CD4-positive, CD25-positive, alpha-beta regulatory T cell (primary cell): Measurements from ENCODE around the gene SRSF8. TPM values are rescaled to one million over a fixed set of nuclear protein-coding genes. Genes with fewer than 3 reads are reported as not detected.
"Not testable (repeated sequence)": the region's sequence is repeated elsewhere in the genome, so short reads cannot be mapped to it uniquely, and the experiment has no call there.

Experiments
- ATAC-seq, 2 donors: fragments of 150-1000 bp; cut with Tn5 transposase; one replicate each; pipeline ENCODE4 v1.10.0; 2021; ENCODE audit warnings: low read depth in 2 of 2, moderate number of reproducible peaks in 2 of 2, moderate library complexity in 1 of 2
- DNase-seq, 3 donors: peaks; one replicate each; pipeline versions ENCODE4 v3.0.0 to v3.0.0-alpha.2; 2012 to 2022; ENCODE audit warnings: mixed read lengths in 1 of 3
- H3K27ac ChIP-seq: one replicate; pipeline ENCODE4 v1.7.0; 2013; ENCODE audit warnings: mild to moderate bottlenecking, low read length; ENCODE audit not compliant: insufficient read depth, poor library complexity, severe bottlenecking
- H3K27me3 ChIP-seq: one replicate; pipeline ENCODE4 v1.7.0; 2013; ENCODE audit warnings: low read length; ENCODE audit not compliant: control insufficient read depth, insufficient read depth
- H3K36me3 ChIP-seq: one replicate; pipeline ENCODE4 v1.7.0; 2013; ENCODE audit warnings: mild to moderate bottlenecking, low read length, moderate library complexity; ENCODE audit not compliant: control insufficient read depth, insufficient read depth
- H3K4me1 ChIP-seq: 2 replicates; pipeline ENCODE4 v1.7.0; 2013; ENCODE audit warnings: mild to moderate bottlenecking, low read length; ENCODE audit not compliant: insufficient read depth, control insufficient read depth, poor library complexity, severe bottlenecking
- H3K4me3 ChIP-seq: one replicate; pipeline ENCODE4 v1.7.0; 2013; ENCODE audit warnings: low read depth, mild to moderate bottlenecking, low read length, moderate library complexity
- H3K9me3 ChIP-seq, 2 experiments: 1 replicate in 1 of 2; 2 replicates in 1 of 2; pipeline ENCODE4 v1.7.0; 2013; ENCODE audit warnings: low read length in 2 of 2, mild to moderate bottlenecking in 1 of 2, moderate library complexity in 1 of 2; ENCODE audit not compliant: control insufficient read depth in 2 of 2
- H3K27ac Mint-ChIP-seq, 3 donors: one replicate each; pipeline ENCODE4 v1.8.0; 2020 to 2022; ENCODE audit warnings: mild to moderate bottlenecking in 3 of 3, mixed read lengths in 3 of 3, moderate library complexity in 2 of 3
- H3K27me3 Mint-ChIP-seq: one replicate; pipeline ENCODE4 v1.8.0; 2022; ENCODE audit warnings: mild to moderate bottlenecking, mixed read lengths
- H3K36me3 Mint-ChIP-seq: one replicate; pipeline ENCODE4 v1.8.0; 2020; ENCODE audit warnings: mixed read lengths
- H3K4me1 Mint-ChIP-seq, 4 donors: one replicate each; pipeline ENCODE4 v1.8.0; 2020 to 2022; ENCODE audit warnings: mixed read lengths in 4 of 4, mild to moderate bottlenecking in 1 of 4
- H3K4me3 Mint-ChIP-seq, 4 donors: one replicate each; pipeline ENCODE4 v1.8.0; 2020 to 2022; ENCODE audit warnings: mild to moderate bottlenecking in 4 of 4, mixed read lengths in 4 of 4, moderate library complexity in 3 of 4
- H3K9me3 Mint-ChIP-seq, 7 donors: one replicate each; pipeline ENCODE4 v1.8.0; 2020 to 2022; ENCODE audit warnings: mixed read lengths in 7 of 7, mild to moderate bottlenecking in 3 of 7, moderate library complexity in 2 of 7
- polyA plus RNA-seq, 4 donors: library from polyadenylated mRNA; unstranded; fragments of 300-500 nt; fragmentation: Illumina TruSeq; gene quantifications; one replicate each; pipeline ENCODE4 v1.2.3, GENCODE V29; 2021
- total RNA-seq: library from RNA; stranded (reverse); gene quantifications from one replicate; pipeline ENCODE4 v1.2.3, GENCODE V29; 2022

Gene SRSF8
- total and polyA plus RNA-seq, 5 donors from 2014 or later: 57.4 to 145 (median 132) TPM

- no peak overlapping the region for H3K4me3 Mint-ChIP-seq
- no peaks in the 10 kb centered on the region for H3K9me3 ChIP-seq
- H3K27ac Mint-ChIP-seq: peak overlapping the region in 1 of 3 donors; percentile 18
- H3K4me3 ChIP-seq: no peak overlapping the region
- no peaks in the 10 kb centered on the region for H3K27me3 Mint-ChIP-seq
- no peak overlapping the region for H3K27ac ChIP-seq
- H3K4me1 ChIP-seq: no peaks in the 10 kb centered on the region
- H3K27me3 ChIP-seq: no peaks in the 10 kb centered on the region
- peaks cover 33% of the 10 kb centered on the region for H3K36me3 Mint-ChIP-seq
- H3K36me3 ChIP-seq: peaks cover 7% of the 10 kb centered on the region
- DNase-seq (no peak), ATAC-seq (no peak)
- H3K9me3 Mint-ChIP-seq: no peaks in the 10 kb centered on the region
- peaks cover 5 to 27% (median 10%) of the 10 kb centered on the region in 4 donors for H3K4me1 Mint-ChIP-seq
Measured at GRCh38 chr11:95108671-95109551, 42.2 kb downstream of the SRSF8 start.

- not testable (repeated sequence) for H3K9me3 Mint-ChIP-seq, H3K4me3 Mint-ChIP-seq, H3K9me3 ChIP-seq, H3K4me1 ChIP-seq, H3K27me3 ChIP-seq, H3K4me3 ChIP-seq, ATAC-seq, DNase-seq, H3K36me3 ChIP-seq, H3K27ac ChIP-seq, H3K27me3 Mint-ChIP-seq
- peaks cover 30% of the 10 kb centered on the region for H3K36me3 Mint-ChIP-seq
- peak overlapping the region in 1 of 3 donors; percentile 13 for H3K27ac Mint-ChIP-seq
- peaks cover under 1 to 27% (median 9%) of the 10 kb centered on the region in 4 donors for H3K4me1 Mint-ChIP-seq
Measured at GRCh38 chr11:95111471-95111870, 44.8 kb downstream of the SRSF8 start.

GRCh38 chr11:95111923-95112540, 45.3 kb downstream of the SRSF8 start:
- no peaks in the 10 kb centered on the region for H3K9me3 Mint-ChIP-seq
- Histone ChIP-seq H3K36me3 (peaks cover 7% of the 10 kb centered on the region), H3K27me3 (no peaks in the 10 kb centered on the region), H3K4me3 (no peak overlapping the region), H3K9me3 (no peaks in the 10 kb centered on the region), H3K4me1 (no peaks in the 10 kb centered on the region), H3K27ac (no peak overlapping the region)
- peak overlapping the region in 2 of 3 donors; percentile 13 to 67 for H3K27ac Mint-ChIP-seq
- no peak overlapping the region for H3K4me3 Mint-ChIP-seq
- H3K4me1 Mint-ChIP-seq: peaks cover 0 to 27% (median 8%) of the 10 kb centered on the region in 4 donors
- DNase-seq (no peak), ATAC-seq (no peak)
- no peaks in the 10 kb centered on the region for H3K27me3 Mint-ChIP-seq
- peaks cover 27% of the 10 kb centered on the region for H3K36me3 Mint-ChIP-seq

GRCh38 chr11:95115597-95115996, 48.9 kb downstream of the SRSF8 start:
- peaks cover 0 to 5% (median 0%) of the 10 kb centered on the region in 7 donors for H3K9me3 Mint-ChIP-seq
- no peaks in the 10 kb centered on the region for H3K4me1 ChIP-seq
- no peaks in the 10 kb centered on the region for H3K9me3 ChIP-seq
- H3K27ac ChIP-seq: no peak overlapping the region
- no peak overlapping the region for H3K27ac Mint-ChIP-seq
- no peak for DNase-seq
- ATAC-seq: no peak
- peaks cover 0 to 27% (median 8%) of the 10 kb centered on the region in 4 donors for H3K4me1 Mint-ChIP-seq
- no peaks in the 10 kb centered on the region for H3K27me3 ChIP-seq
- no peaks in the 10 kb centered on the region for H3K27me3 Mint-ChIP-seq
- H3K4me3 Mint-ChIP-seq: no peak overlapping the region
- H3K36me3 ChIP-seq: no peaks in the 10 kb centered on the region
- H3K4me3 ChIP-seq: no peak overlapping the region
- peaks cover 22% of the 10 kb centered on the region for H3K36me3 Mint-ChIP-seq

- Histone ChIP-seq H3K27ac (no peak overlapping the region), H3K27me3 (no peaks in the 10 kb centered on the region), H3K36me3 (no peaks in the 10 kb centered on the region), H3K4me1 (no peaks in the 10 kb centered on the region), H3K9me3 (no peaks in the 10 kb centered on the region), H3K4me3 (no peak overlapping the region)
- ATAC-seq (no peak), DNase-seq (no peak)
- H3K9me3 Mint-ChIP-seq: peaks cover 0 to 5% (median 0%) of the 10 kb centered on the region in 7 donors
- no peak overlapping the region for H3K27ac Mint-ChIP-seq
- H3K4me1 Mint-ChIP-seq: peaks cover 7 to 16% (median 12%) of the 10 kb centered on the region in 4 donors
- H3K4me3 Mint-ChIP-seq: no peak overlapping the region
- H3K27me3 Mint-ChIP-seq: no peaks in the 10 kb centered on the region
- peaks cover 12% of the 10 kb centered on the region for H3K36me3 Mint-ChIP-seq
Measured at GRCh38 chr11:95119361-95120060, 52.8 kb downstream of the SRSF8 start.

Other genes starting within 250 kb of the SRSF8 start
- gene CWC15, start 93.4 kb upstream of the SRSF8 start, total RNA-seq: 94.1 TPM
- 10 to 100 TPM; 65.8 to 85.8 (median 75.5) TPM for gene CWC15, start 93.4 kb upstream of the SRSF8 start, polyA plus RNA-seq
- 0.25 TPM for gene KDM4D, start 93.2 kb upstream of the SRSF8 start, total RNA-seq
- gene KDM4D, start 93.2 kb upstream of the SRSF8 start, polyA plus RNA-seq: under 1 TPM; 0.25 to 0.61 (median 0.38) TPM
- not detected for gene KDM4E, start 41.7 kb upstream of the SRSF8 start, total RNA-seq
- not detected for gene KDM4E, start 41.7 kb upstream of the SRSF8 start, polyA plus RNA-seq
- gene KDM4F, start 17.5 kb upstream of the SRSF8 start, total RNA-seq: not detected
- not detected for gene KDM4F, start 17.5 kb upstream of the SRSF8 start, polyA plus RNA-seq
- gene ENDOD1, start 22.9 kb downstream of the SRSF8 start, total RNA-seq: 11.0 TPM
- 10 to 100 TPM in 2 of 4 donors, 1 to 10 TPM in 2; 9.1 to 14.6 (median 11.0) TPM for gene ENDOD1, start 22.9 kb downstream of the SRSF8 start, polyA plus RNA-seq
- 73.3 TPM for gene SESN3, start 164.3 kb downstream of the SRSF8 start, total RNA-seq
- 1 to 10 TPM; 4.2 to 8.7 (median 6.5) TPM for gene SESN3, start 164.3 kb downstream of the SRSF8 start, polyA plus RNA-seq